Measurements from ENCODE around the gene C1QTNF8. TPM values are rescaled to one million over a fixed set of nuclear protein-coding genes. Genes with fewer than 3 reads are reported as not detected.

C1QTNF8 gene
- total and polyA plus RNA-seq, 2 of the 8 experiments (the other 6 are each of a cell fraction or from before 2014, with no cell fraction given), result not detected

DNA sequence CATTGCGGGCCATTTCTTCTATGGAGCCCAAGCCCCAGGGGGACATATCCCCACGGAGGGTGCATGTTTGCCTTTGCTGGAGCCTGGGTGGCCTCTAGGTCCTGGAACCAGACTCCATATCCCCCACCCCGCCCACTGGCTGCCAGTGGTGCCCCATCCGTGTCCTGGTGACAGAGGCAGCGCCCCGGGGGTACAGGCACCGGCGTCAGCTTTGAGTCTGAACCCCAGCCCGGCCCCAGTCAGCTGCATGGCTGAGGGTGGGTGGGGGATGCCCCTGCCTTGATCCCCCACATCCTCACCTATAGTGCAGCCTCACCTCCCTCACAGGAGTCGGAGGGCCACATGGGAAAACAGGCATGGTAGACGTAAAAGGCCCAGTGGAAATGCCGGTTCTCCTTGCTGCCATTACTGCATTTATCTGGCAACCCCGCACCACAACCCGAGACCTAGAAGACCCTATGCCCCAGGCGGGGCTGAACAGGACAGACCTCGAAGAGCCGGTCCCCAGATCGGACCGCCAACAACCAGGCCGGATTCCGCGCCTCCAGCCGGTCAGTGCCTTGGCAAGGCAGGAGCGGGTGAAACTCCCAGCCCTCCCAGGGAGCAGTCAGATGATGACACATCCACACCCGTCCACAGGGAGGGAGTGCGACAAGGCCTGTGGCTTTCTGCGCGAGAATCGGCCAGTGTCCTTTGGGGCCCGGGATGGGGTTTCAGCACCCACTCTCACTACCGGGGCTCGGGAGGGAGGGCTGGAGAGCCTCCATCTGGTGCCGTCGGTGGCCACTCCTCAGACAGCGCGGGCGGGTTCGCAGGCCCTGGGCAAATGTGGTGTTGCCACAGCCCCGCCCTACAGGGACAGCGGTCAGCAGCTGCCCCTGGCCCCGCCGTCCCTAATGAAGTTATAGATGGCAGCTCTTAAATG, 35.4 kb downstream of the C1QTNF8 start:
- Histone ChIP-seq H3K4me3 (ENCODE audit: extremely low read depth in 1 of 4, insufficient read depth in 2 of 4, low read depth in 3 of 4, low read length in 4 of 4) (no peak overlapping the region), H2AFZ (ENCODE audit: low read length) (no peak overlapping the region), H3K79me1 (ENCODE audit: low read depth, low read length) (no peaks in the 10 kb centered on the region), H4K5ac (ENCODE audit: insufficient read length, low read depth, low read length) (no peak overlapping the region), H3K4ac (replicated peaks; ENCODE audit: insufficient read length, low read depth, low read length) (no peak overlapping the region), H3K23me2 (ENCODE audit: low read depth, low read length) (no peaks in the 10 kb centered on the region), H3K27ac (ENCODE audit: low read depth, low read length) (no peak overlapping the region), H2BK5ac (ENCODE audit: low read depth, low read length) (no peak overlapping the region), H4K20me1 (replicated peaks in 1 of 2; ENCODE audit: control insufficient read depth in 1 of 2, insufficient read depth in 2 of 2, low read length in 2 of 2) (no peaks in the 10 kb centered on the region), H3K18ac (ENCODE audit: extremely low read depth, low read length) (no peak overlapping the region), H3K79me2 (ENCODE audit: control insufficient read depth in 1 of 2, insufficient read depth in 2 of 2, low read length in 2 of 2) (no peaks in the 10 kb centered on the region), H3K56ac (replicated peaks; ENCODE audit: insufficient read length, low read depth, low read length) (no peak overlapping the region), H3K23ac (ENCODE audit: insufficient read length) (no peak overlapping the region), H2AK5ac (ENCODE audit: low read depth, low read length) (no peak overlapping the region; the same call in 1 of the 2 replicates), H2BK20ac (ENCODE audit: low read length) (no peak overlapping the region), H3K9ac (replicated peaks in 1 of 4; ENCODE audit: extremely low read depth in 1 of 4, low read depth in 3 of 4, low read length in 3 of 4) (no peak overlapping the region), H4K91ac (replicated peaks; ENCODE audit: insufficient read length, low read length) (no peak overlapping the region), H3K36me3 (ENCODE audit: control insufficient read depth in 2 of 4, insufficient read depth in 4 of 4, low read length in 3 of 4) (no peaks in the 10 kb centered on the region), H3K4me2 (ENCODE audit: insufficient read depth in 1 of 2, low read depth in 2 of 2, low read length in 2 of 2) (no peak overlapping the region), H2BK120ac (replicated peaks; ENCODE audit: low read depth, low read length) (no peak overlapping the region), H3K27me3 (replicated peaks in 1 of 4; ENCODE audit: control insufficient read depth in 3 of 4, extremely low read depth in 1 of 4, insufficient read depth in 3 of 4, low read length in 3 of 4) (no peaks in the 10 kb centered on the region), H2BK15ac (ENCODE audit: low read length) (no peak overlapping the region), H3K9me3 (ENCODE audit: insufficient read depth in 2 of 2, low read depth in 1 of 2, low read length in 1 of 2) (0 out of 4 replicates have a peak, but pooled peaks cover 0 to 6% of the 10 kb centered on the region in 2 experiments), H3K4me1 (replicated peaks in 1 of 4; ENCODE audit: control insufficient read depth in 3 of 4, insufficient read depth in 4 of 4, low read length in 3 of 4) (no peaks in the 10 kb centered on the region), H4K8ac (ENCODE audit: extremely low read depth, insufficient read depth, low read length) (no peak overlapping the region; the same call in 1 of the 2 replicates), H2BK12ac (ENCODE audit: low read depth, low read length) (no peak overlapping the region), H3K14ac (ENCODE audit: insufficient read length) (no peak overlapping the region)
- ChIA-PET CTCF (ENCODE audit: partially characterized antibody) (interaction anchor here (1.0 to 2.0 kb wide), 6 partner anchors 14 to 133 kb away, joined by 3 to 6 read pairs (median 4); no protein-coding TSS in a partner anchor), POLR2A (ENCODE audit: partially characterized antibody) (interaction anchor here (0.6 kb wide), 2 partner anchors 12 to 24 kb away, joined by 3 to 4 read pairs; no protein-coding TSS in a partner anchor)
- no peak for FAIRE-seq
- 88% methylated on average over 41 of the region's 42 CpGs; no CpG with 5 or more reads in 1 of the 2 experiments for WGBS, 2 experiments (ENCODE audit: extremely low coverage in 1 of 2, insufficient coverage in 1 of 2, insufficient read length in 1 of 2, insufficient replicate concordance in 2 of 2, low coverage in 1 of 2, low lambda C conversion rate in 2 of 2, missing lambda C conversion rate in 1 of 2)
- DNase-seq (ENCODE audit: low read depth in 1 of 2, low spot score in 2 of 2), result no peak
- TF ChIP-seq EGR1 (IDR thresholded peaks at IDR 0.05; ENCODE audit: borderline replicate concordance, low read depth, low read length), result no peak
- no peak for TF ChIP-seq POU5F1 (IDR thresholded peaks at IDR 0.05; ENCODE audit: low read depth, low read length)
- TF ChIP-seq EZH2 (IDR thresholded peaks at IDR 0.05; ENCODE audit: low read depth, low read length, severe bottlenecking), result no peak
- no peak for TF ChIP-seq EP300 (IDR thresholded peaks at IDR 0.05; ENCODE audit: borderline replicate concordance in 1 of 2, low read depth in 2 of 2, low read length in 2 of 2)
- no peak for TF ChIP-seq RFX5 (IDR thresholded peaks at IDR 0.05; ENCODE audit: borderline replicate concordance, low read depth, low read length)
- TF ChIP-seq RNF2 (IDR thresholded peaks at IDR 0.05; ENCODE audit: borderline replicate concordance, low read depth, low read length, missing control alignments, poor library complexity, severe bottlenecking), result no peak
- TF ChIP-seq BRCA1 (IDR thresholded peaks at IDR 0.05; ENCODE audit: low read depth, low read length), result no peak
- no peak for TF ChIP-seq YY1 (IDR thresholded peaks at IDR 0.05; ENCODE audit: low read depth, low read length)
- TF ChIP-seq RBBP5 (IDR thresholded peaks at IDR 0.05; ENCODE audit: borderline replicate concordance, low read depth, low read length), result no peak
- TF ChIP-seq PHF8 (conservative IDR thresholded peaks at IDR 0.05; ENCODE audit: low read depth, low read length), result no peak

Data from H1 (cell line).